Stimulated activated CD4-positive, alpha-beta T cell treated with anti-CD3 and anti-CD28 coated beads, TNF-alpha, amount 100 ng/mL, for 48 hours (primary cell): ENCODE data around the gene PSMB9.

ENCODE experiments used
- DNase-seq, 3 donors: peaks; one replicate each; pipeline ENCODE4 v3.0.0-alpha.2; 2020; ENCODE audit warnings: low read depth in 3 of 3

The PSMB9 gene

GRCh38 chr6:32905078-32905477 is 51.1 kb downstream of the PSMB9 start:
- no peak for DNase-seq

GRCh38 chr6:32906539-32906938 is 52.5 kb downstream of the PSMB9 start:
- DNase-seq: no peak

- no peak for DNase-seq
Observed at GRCh38 chr6:32908897-32909296, 54.9 kb downstream of the PSMB9 start.
